Progenitor cell of endocrine pancreas (in vitro differentiated cells): ENCODE measurements around the gene CD86. TPM values are rescaled to one million over a fixed set of nuclear protein-coding genes. Genes with fewer than 3 reads are reported as not detected.

Experiments used
- DNase-seq: peaks from one replicate; pipeline ENCODE4 v3.0.0; 2021; ENCODE audit warnings: low spot score; ENCODE audit not compliant: unreplicated experiment
- H3K27ac Mint-ChIP-seq: 2 replicates; pipeline ENCODE4 v1.8.0; 2021; ENCODE audit warnings: mild to moderate bottlenecking, moderate library complexity, mixed read lengths
- H3K27me3 Mint-ChIP-seq: 2 replicates; pipeline ENCODE4 v1.8.0; 2021; ENCODE audit warnings: mixed read lengths
- H3K36me3 Mint-ChIP-seq: 2 replicates; pipeline ENCODE4 v1.8.0; 2022; ENCODE audit warnings: mixed read lengths; ENCODE audit not compliant: insufficient read depth
- H3K4me1 Mint-ChIP-seq: 2 replicates; pipeline ENCODE4 v1.8.0; 2021; ENCODE audit warnings: low read depth, mixed read lengths
- H3K4me3 Mint-ChIP-seq: 2 replicates; pipeline ENCODE4 v1.8.0; 2021; ENCODE audit warnings: low read depth, mild to moderate bottlenecking, moderate library complexity, mixed read lengths
- H3K9me3 Mint-ChIP-seq: 2 replicates; pipeline ENCODE4 v1.8.0; 2021; ENCODE audit warnings: low read depth, mixed read lengths
- long read RNA-seq: library from polyadenylated mRNA; unstranded; transcript quantifications from one replicate; pipeline ENCODE4 v2.0.0, GENCODE V29; 2020
- total RNA-seq: library from RNA; stranded (reverse); gene quantifications from 2 replicates; pipeline ENCODE4 v1.2.1, GENCODE V29; 2021
- TF ChIP-seq, protein P1 (sequence below): fragments of 200-600 bp; sonication (generic); IDR thresholded peaks from one replicate; pipeline ENCODE4 v1.5.0; 2021; ENCODE audit warnings: antibody characterized with exemption, mild to moderate bottlenecking; ENCODE audit not compliant: unreplicated experiment

The CD86 gene, protein sequence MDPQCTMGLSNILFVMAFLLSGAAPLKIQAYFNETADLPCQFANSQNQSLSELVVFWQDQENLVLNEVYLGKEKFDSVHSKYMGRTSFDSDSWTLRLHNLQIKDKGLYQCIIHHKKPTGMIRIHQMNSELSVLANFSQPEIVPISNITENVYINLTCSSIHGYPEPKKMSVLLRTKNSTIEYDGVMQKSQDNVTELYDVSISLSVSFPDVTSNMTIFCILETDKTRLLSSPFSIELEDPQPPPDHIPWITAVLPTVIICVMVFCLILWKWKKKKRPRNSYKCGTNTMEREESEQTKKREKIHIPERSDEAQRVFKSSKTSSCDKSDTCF
- not detected in 2 replicates for total RNA-seq
- long read RNA-seq: 0 reads

DNA sequence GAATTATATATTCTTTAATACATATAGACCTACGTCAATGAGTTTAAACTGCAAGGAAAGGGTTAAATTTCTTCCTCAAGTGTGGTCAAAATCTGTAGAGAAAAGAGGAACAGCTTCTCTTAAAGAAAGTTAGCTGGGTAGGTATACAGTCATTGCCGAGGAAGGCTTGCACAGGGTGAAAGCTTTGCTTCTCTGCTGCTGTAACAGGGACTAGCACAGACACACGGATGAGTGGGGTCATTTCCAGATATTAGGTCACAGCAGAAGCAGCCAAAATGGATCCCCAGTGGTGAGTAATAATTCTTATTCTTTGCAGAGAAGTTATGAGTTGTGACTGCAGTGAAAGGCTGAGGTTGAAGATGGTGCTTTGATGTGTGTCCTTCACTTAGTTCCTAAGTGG lies at the start of gene CD86:
Gene CD86, plus strand, starts transcription at position 148 of the 400 bp plus-strand sequence. Its CDS starts 128 bp downstream, at position 276.
- Mint-ChIP-seq H3K4me1 (peaks cover under 1% of the 10 kb centered on the region), H3K27me3 (peaks cover 9% of the 10 kb centered on the region), H3K27ac (no peak within 1 kb of the TSS), H3K9me3 (peaks cover 3% of the 10 kb centered on the region), H3K4me3 (no peak within 1 kb of the TSS), H3K36me3 (no peaks in the 10 kb centered on the region)
- no peak for DNase-seq
- TF ChIP-seq, protein P1, sequence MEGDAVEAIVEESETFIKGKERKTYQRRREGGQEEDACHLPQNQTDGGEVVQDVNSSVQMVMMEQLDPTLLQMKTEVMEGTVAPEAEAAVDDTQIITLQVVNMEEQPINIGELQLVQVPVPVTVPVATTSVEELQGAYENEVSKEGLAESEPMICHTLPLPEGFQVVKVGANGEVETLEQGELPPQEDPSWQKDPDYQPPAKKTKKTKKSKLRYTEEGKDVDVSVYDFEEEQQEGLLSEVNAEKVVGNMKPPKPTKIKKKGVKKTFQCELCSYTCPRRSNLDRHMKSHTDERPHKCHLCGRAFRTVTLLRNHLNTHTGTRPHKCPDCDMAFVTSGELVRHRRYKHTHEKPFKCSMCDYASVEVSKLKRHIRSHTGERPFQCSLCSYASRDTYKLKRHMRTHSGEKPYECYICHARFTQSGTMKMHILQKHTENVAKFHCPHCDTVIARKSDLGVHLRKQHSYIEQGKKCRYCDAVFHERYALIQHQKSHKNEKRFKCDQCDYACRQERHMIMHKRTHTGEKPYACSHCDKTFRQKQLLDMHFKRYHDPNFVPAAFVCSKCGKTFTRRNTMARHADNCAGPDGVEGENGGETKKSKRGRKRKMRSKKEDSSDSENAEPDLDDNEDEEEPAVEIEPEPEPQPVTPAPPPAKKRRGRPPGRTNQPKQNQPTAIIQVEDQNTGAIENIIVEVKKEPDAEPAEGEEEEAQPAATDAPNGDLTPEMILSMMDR: no peak

DNA sequence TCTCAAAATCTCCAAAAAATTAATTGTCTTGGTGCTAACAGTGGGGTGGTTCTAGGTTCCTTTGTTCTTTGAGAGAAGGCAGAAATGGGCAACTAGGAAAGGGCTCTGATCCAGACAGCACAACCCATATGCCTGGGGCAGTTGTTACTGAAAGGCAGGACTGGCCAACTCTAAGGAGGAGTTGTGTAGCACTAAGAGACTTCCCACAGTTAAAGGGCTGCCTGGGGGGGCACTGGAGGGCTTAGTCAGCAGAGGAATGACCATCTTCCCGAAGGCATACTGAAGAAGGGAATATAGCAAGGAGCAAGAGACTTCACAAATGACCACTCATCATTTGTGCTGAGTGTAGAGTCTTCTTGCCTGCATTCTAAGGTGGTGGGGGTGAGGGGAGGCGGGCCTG lies 48.9 kb upstream of the CD86 start:
- Mint-ChIP-seq H3K27me3 (peaks cover 71% of the 10 kb centered on the region), H3K4me3 (no peak overlapping the region), H3K9me3 (no peaks in the 10 kb centered on the region), H3K27ac (no peak overlapping the region), H3K36me3 (peaks cover 5% of the 10 kb centered on the region), H3K4me1 (peaks cover 9% of the 10 kb centered on the region)
- no peak for DNase-seq
- TF ChIP-seq, protein P1: no peak

DNA sequence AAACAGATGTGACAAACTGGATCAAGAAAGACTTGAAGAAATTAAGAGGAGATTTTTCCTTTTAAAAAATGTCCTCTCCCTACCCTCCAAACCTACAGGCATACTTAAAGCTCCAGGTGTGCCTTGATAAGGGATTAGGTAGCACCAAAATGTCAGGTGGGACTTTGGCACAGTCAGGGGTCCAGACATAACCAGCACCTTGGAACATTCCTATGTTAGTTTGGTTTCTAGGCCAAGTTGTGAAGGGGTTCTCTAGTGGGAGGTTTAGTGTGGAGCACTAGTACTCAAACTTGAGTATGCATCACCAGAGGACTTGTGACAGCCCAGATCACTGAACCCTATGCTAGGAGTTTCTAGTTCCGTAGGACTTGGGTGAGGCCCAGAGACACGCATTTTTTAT lies 47.0 kb upstream of the CD86 start:
- Mint-ChIP-seq H3K27ac (no peak overlapping the region), H3K36me3 (peaks cover 7% of the 10 kb centered on the region), H3K4me1 (peaks cover 19% of the 10 kb centered on the region), H3K9me3 (no peaks in the 10 kb centered on the region), H3K4me3 (no peak overlapping the region), H3K27me3 (peaks cover 82% of the 10 kb centered on the region)
- no peak for DNase-seq
- TF ChIP-seq, protein P1: no peak

DNA sequence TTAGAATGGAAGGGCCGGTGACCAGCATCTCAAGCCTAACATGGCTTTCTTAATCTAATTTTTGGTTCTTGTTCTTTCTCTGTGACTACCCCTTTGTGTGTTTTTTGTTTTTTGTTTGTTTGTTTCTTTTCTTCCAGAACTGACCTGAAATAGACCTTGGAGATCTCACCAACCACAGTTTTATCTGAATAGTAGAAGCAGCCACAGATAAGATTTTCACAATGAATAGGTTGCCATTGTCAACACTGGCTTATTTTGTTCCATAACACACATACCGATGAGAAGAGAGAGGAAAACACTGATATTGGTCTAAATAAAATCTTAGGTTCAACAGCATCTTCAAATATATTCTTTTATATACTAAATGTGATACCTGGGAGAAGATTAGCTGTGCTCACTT lies 44.7 kb upstream of the CD86 start:
- TF ChIP-seq, protein P1: no peak
- Mint-ChIP-seq H3K27ac (no peak overlapping the region), H3K36me3 (peaks cover 3% of the 10 kb centered on the region), H3K4me3 (no peak overlapping the region), H3K27me3 (peaks cover 73% of the 10 kb centered on the region), H3K9me3 (no peaks in the 10 kb centered on the region), H3K4me1 (peaks cover 20% of the 10 kb centered on the region)
- DNase-seq: no peak

DNA sequence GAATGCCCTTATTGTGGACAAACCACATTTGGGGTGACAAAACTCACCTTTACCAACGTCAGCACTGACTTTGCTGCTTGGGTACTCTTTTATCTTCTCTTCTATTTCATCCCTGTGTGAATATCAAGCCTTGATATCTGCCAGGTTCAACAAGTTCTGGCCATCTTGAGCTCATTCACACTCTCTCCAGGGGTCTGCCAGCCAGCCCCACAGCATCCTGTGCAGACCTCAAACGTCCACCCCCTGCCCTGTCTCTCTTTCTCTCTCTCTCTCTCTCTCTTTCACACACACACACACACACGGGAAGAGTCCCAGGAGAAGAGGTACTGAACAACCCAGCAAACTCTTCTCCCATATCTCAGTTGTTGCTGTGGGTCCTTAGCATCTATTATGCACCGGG lies 43.8 kb upstream of the CD86 start:
- no peak for DNase-seq
- Mint-ChIP-seq H3K27me3 (peaks cover 74% of the 10 kb centered on the region), H3K27ac (peak overlapping the region; percentile 35), H3K4me1 (peaks cover 20% of the 10 kb centered on the region), H3K4me3 (no peak overlapping the region), H3K36me3 (peaks cover 5% of the 10 kb centered on the region), H3K9me3 (no peaks in the 10 kb centered on the region)
- TF ChIP-seq, protein P1: no peak
